Keratinocyte (primary cell): Measurements from ENCODE around the gene CDH13. TPM values are rescaled to one million over a fixed set of nuclear protein-coding genes. Genes with fewer than 3 reads are reported as not detected.

Experiments
- DNase-seq: peaks from one replicate; pipeline ENCODE4 v3.0.0-alpha.2; 2011; ENCODE audit warnings: low read depth, missing footprints, low spot score
- FAIRE-seq: peaks from 2 replicates; lab custom pipeline; 2011; peaks lifted over from hg19 to GRCh38; lab: Jason Lieb, UNC
- H2AFZ ChIP-seq: 2 replicates; pipeline ENCODE4 v1.6.0; 2012; ENCODE audit warnings: low read length, control low read depth, inconsistent platforms; ENCODE audit not compliant: control insufficient read depth
- H3K27ac ChIP-seq: 2 replicates; pipeline ENCODE4 v1.5.1; 2011; ENCODE audit warnings: low read length; ENCODE audit not compliant: control insufficient read depth, insufficient read depth
- H3K27me3 ChIP-seq: 3 replicates; pipeline ENCODE4 v1.6.0; 2011; ENCODE audit warnings: low read length; ENCODE audit not compliant: control insufficient read depth, insufficient read depth; ENCODE audit errors: extremely low read depth
- H3K36me3 ChIP-seq, 2 experiments: 2 replicates in 1 of 2; 3 replicates in 1 of 2; pipeline ENCODE4 v1.5.1; 2011; ENCODE audit warnings: low read length in 2 of 2, mild to moderate bottlenecking in 1 of 2; ENCODE audit not compliant: control insufficient read depth in 2 of 2, insufficient read depth in 2 of 2; ENCODE audit errors: extremely low read depth in 1 of 2
- H3K4me1 ChIP-seq: 3 replicates; pipeline ENCODE4 v1.5.1; 2011; ENCODE audit warnings: low read length; ENCODE audit not compliant: control insufficient read depth, insufficient read depth; ENCODE audit errors: extremely low read depth
- H3K4me2 ChIP-seq: 3 replicates; pipeline ENCODE4 v1.6.0; 2011; ENCODE audit warnings: low read depth, low read length; ENCODE audit not compliant: control insufficient read depth, insufficient read depth; ENCODE audit errors: extremely low read depth
- H3K4me3 ChIP-seq, 3 experiments: fragments of 200-600 bp in 1 of 3; sonication (generic) in 1 of 3; 2 replicates in 2 of 3; 3 replicates in 1 of 3; pipeline ENCODE4 v1.5.1; 2011 to 2016; ENCODE audit warnings: low read length in 3 of 3, mild to moderate bottlenecking in 3 of 3, control low read depth in 2 of 3, inconsistent platforms in 1 of 3, low read depth in 1 of 3, mixed read lengths in 1 of 3, mixed run types in 1 of 3, moderate library complexity in 1 of 3; ENCODE audit not compliant: control insufficient read depth in 2 of 3, insufficient read depth in 2 of 3; ENCODE audit errors: extremely low read depth in 1 of 3
- H3K79me2 ChIP-seq: 2 replicates; pipeline ENCODE4 v1.6.0; 2012; ENCODE audit warnings: low read length; ENCODE audit not compliant: control insufficient read depth, insufficient read depth
- H3K9ac ChIP-seq: 3 replicates; pipeline ENCODE4 v1.6.0; 2011; ENCODE audit warnings: low read length; ENCODE audit not compliant: control insufficient read depth, insufficient read depth; ENCODE audit errors: extremely low read depth
- H3K9me1 ChIP-seq: 3 replicates; pipeline ENCODE4 v1.6.0; 2011; ENCODE audit warnings: low read length; ENCODE audit not compliant: control insufficient read depth, insufficient read depth; ENCODE audit errors: extremely low read depth
- H3K9me3 ChIP-seq: 2 replicates; pipeline ENCODE4 v1.5.1; 2012; ENCODE audit warnings: low read depth, low read length; ENCODE audit not compliant: control insufficient read depth
- H4K20me1 ChIP-seq: 3 replicates; pipeline ENCODE4 v1.6.0; 2011; ENCODE audit warnings: low read length; ENCODE audit not compliant: control insufficient read depth, insufficient read depth; ENCODE audit errors: extremely low read depth
- CTCF ChIP-seq, 3 experiments: IDR thresholded peaks in 1 of 3; conservative IDR thresholded peaks in 1 of 3; optimal IDR thresholded peaks in 1 of 3; 2 replicates in 2 of 3; 3 replicates in 1 of 3; pipeline versions ENCODE3 to v1.5.1; 2011; ENCODE audit warnings: low read length in 3 of 3, mild to moderate bottlenecking in 3 of 3, moderate library complexity in 2 of 3, control low read depth in 1 of 3, inconsistent platforms in 1 of 3; ENCODE audit not compliant: insufficient read depth in 2 of 3; ENCODE audit errors: extremely low read depth in 1 of 3
- EZH2 ChIP-seq: IDR thresholded peaks from one replicate; pipeline ENCODE4 v1.6.1; 2012; ENCODE audit warnings: inconsistent platforms, mild to moderate bottlenecking, low read length, moderate library complexity
- dilution Hi-C: fragments of 300-500 bp; cut with MboI; formaldehyde crosslinking; loops from one replicate; pipeline ENCODE4 v1.7.0; 2020; ENCODE audit warnings: low sequenced_read_pairs; ENCODE audit not compliant: extremely low pct_ligation_motif_present
- polyA plus RNA-seq, 5 experiments: library from polyadenylated mRNA; depleted of rRNA in 3 of 5; stranded (reverse) in 3 of 5; stranded (forward) in 1 of 5; unstranded in 1 of 5; fragments of >200 nt; gene quantifications; 1 replicate in 1 of 5; 2 replicates in 3 of 5; 3 replicates in 1 of 5; pipeline versions ENCODE4 v1.2.1 to v1.2.3, GENCODE V29; 2011 to 2012; ENCODE audit warnings: missing spikeins in 2 of 5, low read depth in 1 of 5, low replicate concordance in 1 of 5

Gene CDH13
- polyA plus RNA-seq, 1 donor (not counting 4 experiments of a cell fraction or from before 2014, with no cell fraction given), result 111 TPM

GRCh38 chr16:83746611-83747010, 1119.8 kb downstream of the CDH13 start:
- no peak for DNase-seq
- no peak for FAIRE-seq
- Histone ChIP-seq H2AFZ (no peak overlapping the region), H3K4me3 (no peak overlapping the region), H3K4me2 (no peak overlapping the region), H3K27ac (no peak overlapping the region), H3K9me1 (no peaks in the 10 kb centered on the region), H3K4me1 (no peaks in the 10 kb centered on the region), H3K36me3 (peaks cover 0 to 1% of the 10 kb centered on the region in 2 experiments), H4K20me1 (no peaks in the 10 kb centered on the region), H3K79me2 (no peaks in the 10 kb centered on the region), H3K9ac (no peak overlapping the region), H3K9me3 (no peaks in the 10 kb centered on the region), H3K27me3 (no peaks in the 10 kb centered on the region)
- no peak for TF ChIP-seq CTCF (optimal IDR thresholded peaks at IDR 0.05 in 1 of 3, IDR thresholded peaks at IDR 0.05 in 1 of 3, conservative IDR thresholded peaks at IDR 0.05 in 1 of 3; ENCODE audit: extremely low read depth in 1 of 3, insufficient read depth in 2 of 3, low read length in 3 of 3)
- no peak for TF ChIP-seq EZH2
- dilution Hi-C loops, result no loop called here

GRCh38 chr16:83747936-83748335, 1121.2 kb downstream of the CDH13 start:
- DNase-seq (no peak), FAIRE-seq (no peak)
- Histone ChIP-seq H3K9ac (no peak overlapping the region), H3K4me2 (no peak overlapping the region), H3K36me3 (peaks cover 0 to 1% of the 10 kb centered on the region in 2 experiments), H2AFZ (no peak overlapping the region), H3K4me3 (no peak overlapping the region), H4K20me1 (no peaks in the 10 kb centered on the region), H3K9me1 (no peaks in the 10 kb centered on the region), H3K27me3 (no peaks in the 10 kb centered on the region), H3K9me3 (no peaks in the 10 kb centered on the region), H3K4me1 (no peaks in the 10 kb centered on the region), H3K27ac (no peak overlapping the region), H3K79me2 (no peaks in the 10 kb centered on the region)
- dilution Hi-C loops, result no loop called here
- TF ChIP-seq CTCF (optimal IDR thresholded peaks at IDR 0.05 in 1 of 3, IDR thresholded peaks at IDR 0.05 in 1 of 3, conservative IDR thresholded peaks at IDR 0.05 in 1 of 3; ENCODE audit: extremely low read depth in 1 of 3, insufficient read depth in 2 of 3, low read length in 3 of 3), result no peak
- TF ChIP-seq EZH2, result no peak
